H1 (cell line): ENCODE results near the gene GMPR. TPM values are rescaled to one million over a fixed set of nuclear protein-coding genes. Genes with fewer than 3 reads are reported as not detected.

Source experiments
- CTCF ChIA-PET: fragments of 300-600 bp; sonication (Branson Sonifier 250); formaldehyde crosslinking; loops from one replicate; lab custom pipeline; 2021; ENCODE audit not compliant: partially characterized antibody; lab: Charles Lee
- POLR2A ChIA-PET: fragments of 300-600 bp; sonication (Branson Sonifier 250); formaldehyde crosslinking; loops from one replicate; lab custom pipeline; 2021; ENCODE audit warnings: inconsistent platforms; ENCODE audit not compliant: partially characterized antibody; lab: Charles Lee
- DNase-seq, 2 experiments: peaks; one replicate each; pipeline versions ENCODE4 v3.0.0 to v3.0.0-alpha.2; 2010 to 2022; ENCODE audit warnings: low spot score in 2 of 2, low read depth in 1 of 2, mixed read lengths in 1 of 2
- FAIRE-seq: peaks from 2 replicates; lab custom pipeline; 2011; peaks lifted over from hg19 to GRCh38; lab: Jason Lieb, UNC
- H2AFZ ChIP-seq: 2 replicates; pipeline ENCODE4 v1.8.1; 2012; ENCODE audit warnings: low read length, inconsistent platforms
- H2AK5ac ChIP-seq: 2 replicates; pipeline ENCODE4 v1.6.1; 2013; ENCODE audit warnings: low read depth, low read length
- H2BK120ac ChIP-seq: replicated peaks from 2 replicates; pipeline ENCODE3; 2013; ENCODE audit warnings: low read depth, low read length, inconsistent platforms
- H2BK12ac ChIP-seq: 2 replicates; pipeline ENCODE4 v1.6.1; 2013; ENCODE audit warnings: low read depth, low read length
- H2BK15ac ChIP-seq: 2 replicates; pipeline ENCODE4 v1.6.1; 2013; ENCODE audit warnings: low read length
- H2BK20ac ChIP-seq: 2 replicates; pipeline ENCODE4 v1.6.1; 2013; ENCODE audit warnings: low read length
- H2BK5ac ChIP-seq: 2 replicates; pipeline ENCODE4 v1.6.1; 2013; ENCODE audit warnings: low read depth, low read length
- H3K14ac ChIP-seq: 2 replicates; pipeline ENCODE4 v1.6.1; 2013; ENCODE audit warnings: inconsistent platforms; ENCODE audit not compliant: insufficient read length
- H3K18ac ChIP-seq: 2 replicates; pipeline ENCODE4 v1.6.1; 2013; ENCODE audit warnings: low read length; ENCODE audit errors: extremely low read depth
- H3K23ac ChIP-seq: 2 replicates; pipeline ENCODE4 v1.6.1; 2013; ENCODE audit warnings: inconsistent platforms; ENCODE audit not compliant: insufficient read length
- H3K23me2 ChIP-seq: 2 replicates; pipeline ENCODE4 v1.6.1; 2013; ENCODE audit warnings: low read depth, low read length
- H3K27ac ChIP-seq: 2 replicates; pipeline ENCODE4 v1.6.1; 2011; ENCODE audit warnings: low read depth, low read length, inconsistent platforms
- H3K27me3 ChIP-seq, 4 experiments: replicated peaks in 1 of 4; 1 replicate in 1 of 4; 2 replicates in 3 of 4; pipeline versions ENCODE4 v1.6.1 to v1.8.1; 2011 to 2013; ENCODE audit warnings: low read length in 3 of 4, mild to moderate bottlenecking in 3 of 4, inconsistent platforms in 2 of 4, mixed read lengths in 2 of 4, moderate library complexity in 1 of 4; ENCODE audit not compliant: control insufficient read depth in 3 of 4, insufficient read depth in 3 of 4; ENCODE audit errors: extremely low read depth in 1 of 4
- H3K36me3 ChIP-seq, 4 experiments: 2 replicates each; pipeline versions ENCODE4 v1.6.1 to v1.8.1; 2011 to 2013; ENCODE audit warnings: mild to moderate bottlenecking in 4 of 4, low read length in 3 of 4, moderate library complexity in 2 of 4, control low read depth in 1 of 4, inconsistent platforms in 1 of 4; ENCODE audit not compliant: insufficient read depth in 4 of 4, control insufficient read depth in 2 of 4
- H3K4ac ChIP-seq: replicated peaks from 2 replicates; pipeline ENCODE3; 2013; ENCODE audit warnings: low read length, low read depth, mixed read lengths, inconsistent platforms; ENCODE audit not compliant: insufficient read length
- H3K4me1 ChIP-seq, 4 experiments: replicated peaks in 1 of 4; 1 replicate in 1 of 4; 2 replicates in 3 of 4; pipeline versions ENCODE4 v1.6.1 to v1.8.1; 2011 to 2013; ENCODE audit warnings: low read length in 3 of 4, inconsistent platforms in 2 of 4, mixed read lengths in 1 of 4; ENCODE audit not compliant: insufficient read depth in 4 of 4, control insufficient read depth in 3 of 4
- H3K4me2 ChIP-seq, 2 experiments: 2 replicates each; pipeline versions ENCODE4 v1.6.1 to v1.8.1; 2011 to 2013; ENCODE audit warnings: low read depth in 2 of 2, low read length in 2 of 2, control low read depth in 1 of 2, inconsistent platforms in 1 of 2, mild to moderate bottlenecking in 1 of 2; ENCODE audit not compliant: insufficient read depth in 1 of 2
- H3K4me3 ChIP-seq, 4 experiments: fragments of 200-600, 300-600 bp in 1 of 4; sonication (generic), shearing (Covaris generic), sonication (Bioruptor Twin) in 1 of 4; 2 replicates each; pipeline versions ENCODE4 v1.5.1 to v1.8.1; 2011 to 2016; ENCODE audit warnings: low read length in 4 of 4, low read depth in 3 of 4, control low read depth in 2 of 4, inconsistent platforms in 2 of 4, mild to moderate bottlenecking in 2 of 4, mixed read lengths in 1 of 4, moderate library complexity in 1 of 4; ENCODE audit not compliant: insufficient read depth in 2 of 4; ENCODE audit errors: extremely low read depth in 1 of 4
- H3K56ac ChIP-seq: replicated peaks from 2 replicates; pipeline ENCODE3; 2013; ENCODE audit warnings: low read depth, mild to moderate bottlenecking, mixed read lengths, low read length, inconsistent platforms; ENCODE audit not compliant: insufficient read length
- H3K79me1 ChIP-seq: 2 replicates; pipeline ENCODE4 v1.6.1; 2013; ENCODE audit warnings: low read depth, low read length, control low read depth
- H3K79me2 ChIP-seq, 2 experiments: 2 replicates each; pipeline versions ENCODE4 v1.6.1 to v1.8.1; 2012 to 2013; ENCODE audit warnings: low read length in 2 of 2, mild to moderate bottlenecking in 2 of 2, inconsistent platforms in 1 of 2; ENCODE audit not compliant: insufficient read depth in 2 of 2, control insufficient read depth in 1 of 2
- H3K9ac ChIP-seq, 4 experiments: replicated peaks in 1 of 4; 1 replicate in 1 of 4; 2 replicates in 3 of 4; pipeline versions ENCODE4 v1.6.1 to v1.8.1; 2011 to 2013; ENCODE audit warnings: low read depth in 3 of 4, low read length in 3 of 4, control low read depth in 2 of 4, mild to moderate bottlenecking in 2 of 4, moderate library complexity in 2 of 4, inconsistent platforms in 1 of 4; ENCODE audit errors: extremely low read depth in 1 of 4
- H3K9me3 ChIP-seq, 2 experiments: 2 replicates each; pipeline versions ENCODE4 v1.6.1 to v1.8.1; 2012 to 2013; ENCODE audit warnings: mild to moderate bottlenecking in 2 of 2, moderate library complexity in 2 of 2, control low read depth in 1 of 2, inconsistent platforms in 1 of 2, low read depth in 1 of 2, low read length in 1 of 2, mixed read lengths in 1 of 2; ENCODE audit not compliant: insufficient read depth in 2 of 2
- H4K20me1 ChIP-seq, 2 experiments: replicated peaks in 1 of 2; 2 replicates each; pipeline versions ENCODE3 to v1.8.1; 2011 to 2013; ENCODE audit warnings: inconsistent platforms in 2 of 2, low read length in 2 of 2, mild to moderate bottlenecking in 1 of 2; ENCODE audit not compliant: insufficient read depth in 2 of 2, control insufficient read depth in 1 of 2
- H4K5ac ChIP-seq: 2 replicates; pipeline ENCODE4 v1.6.1; 2013; ENCODE audit warnings: low read length, low read depth, mixed read lengths, inconsistent platforms; ENCODE audit not compliant: insufficient read length
- H4K8ac ChIP-seq: 2 replicates; pipeline ENCODE4 v1.8.0; 2013; ENCODE audit warnings: mild to moderate bottlenecking, moderate library complexity, low read length, inconsistent platforms; ENCODE audit not compliant: insufficient read depth; ENCODE audit errors: extremely low read depth
- H4K91ac ChIP-seq: replicated peaks from 2 replicates; pipeline ENCODE3; 2013; ENCODE audit warnings: low read length, mixed read lengths, inconsistent platforms; ENCODE audit not compliant: insufficient read length
- BRCA1 ChIP-seq: IDR thresholded peaks from 2 replicates; pipeline ENCODE4 v1.6.1; 2012; ENCODE audit warnings: low read depth, low read length, improper control_type of control experiment
- EP300 ChIP-seq, 2 experiments: IDR thresholded peaks; 1 replicate in 1 of 2; 2 replicates in 1 of 2; pipeline ENCODE4 v1.6.1; 2011 to 2012; ENCODE audit warnings: low read depth in 2 of 2, low read length in 2 of 2, mild to moderate bottlenecking in 2 of 2, borderline replicate concordance in 1 of 2, inconsistent platforms in 1 of 2, moderate library complexity in 1 of 2
- KDM1A ChIP-seq: fragments of 200-600, 300-600 bp; sonication (generic); IDR thresholded peaks from 2 replicates; pipeline ENCODE4 v1.7.1; 2016; ENCODE audit warnings: mild to moderate bottlenecking, low read length, borderline replicate concordance
- RAD21 ChIP-seq, 2 experiments: IDR thresholded peaks in 1 of 2; conservative IDR thresholded peaks in 1 of 2; 2 replicates each; pipeline ENCODE4 v1.6.1; 2011; ENCODE audit warnings: low read depth in 2 of 2, low read length in 2 of 2, improper control_type of control experiment in 1 of 2, inconsistent platforms in 1 of 2, mild to moderate bottlenecking in 1 of 2, moderate library complexity in 1 of 2
- SRF ChIP-seq: IDR thresholded peaks from 2 replicates; pipeline ENCODE4 v1.6.1; 2011; ENCODE audit warnings: mild to moderate bottlenecking, low read depth, low read length, moderate library complexity
- TCF12 ChIP-seq: IDR thresholded peaks from 2 replicates; pipeline ENCODE4 v1.6.1; 2011; ENCODE audit warnings: low read depth, mild to moderate bottlenecking, low read length
- WGBS, 2 experiments: shearing (Covaris generic) in 1 of 2; methylation state at CpG; one replicate each; pipeline versions ENCODE4 v1.1.6 to v1.1.7; 2013 to 2015; ENCODE audit warnings: low lambda C conversion rate in 2 of 2, mixed read lengths in 2 of 2, inconsistent platforms in 1 of 2, low coverage in 1 of 2, missing lambda C conversion rate in 1 of 2; ENCODE audit not compliant: insufficient replicate concordance in 2 of 2, insufficient coverage in 1 of 2, insufficient read length in 1 of 2; ENCODE audit errors: extremely low coverage in 1 of 2, missing lambda C conversion rate in 1 of 2; 5-methylcytosine and 5-hydroxymethylcytosine counted together
- polyA plus RNA-seq, 7 experiments: library from polyadenylated mRNA; depleted of rRNA in 3 of 7; stranded (reverse) in 5 of 7; unstranded in 2 of 7; fragments of >200 nt in 5 of 7; fragments of 200-250 nt in 2 of 7; gene quantifications; 1 replicate in 5 of 7; 2 replicates in 1 of 7; 4 replicates in 1 of 7; pipeline versions ENCODE4 v1.2.1 to v1.2.3, GENCODE V29; 2011 to 2013; ENCODE audit warnings: missing spikeins in 2 of 7, mixed read lengths in 2 of 7
- total RNA-seq: library from RNA; stranded (reverse); fragmentation: NEBNext Ultra II Directional; extraction: Animal tissue kit (Norgen Biotek cat#: 25700); gene quantifications from 2 replicates; pipeline ENCODE4 v1.2.1, GENCODE V29; 2021

The GMPR gene
- total and polyA plus RNA-seq, 2 of the 8 experiments (the other 6 are each of a cell fraction or from before 2014, with no cell fraction given) = 0.99 to 1.2 TPM

DNA sequence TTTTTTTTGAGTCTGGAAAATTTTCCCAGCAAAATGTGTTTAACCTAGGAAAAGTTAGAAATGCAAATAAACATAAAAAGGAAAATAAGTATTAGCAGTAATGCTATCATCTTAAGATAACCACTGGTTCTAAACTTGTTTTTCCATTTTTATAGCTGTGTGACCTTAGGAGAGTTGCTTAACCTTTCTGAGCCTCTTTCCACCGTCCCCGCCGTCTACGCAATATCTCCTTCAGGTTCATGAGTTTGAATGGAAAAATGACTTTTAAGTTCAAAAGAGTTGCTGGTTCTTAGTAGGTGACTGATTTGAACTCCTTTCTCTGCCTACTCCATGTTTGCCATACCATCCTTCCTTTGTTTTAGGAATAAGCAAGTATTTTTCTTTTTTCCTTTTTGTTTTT, 44.0 kb downstream of the GMPR start:
- Histone ChIP-seq H3K4me3 (no peak overlapping the region), H3K27me3 (no peaks in the 10 kb centered on the region), H2BK15ac (no peak overlapping the region), H3K9ac (no peak overlapping the region), H4K20me1 (no peaks in the 10 kb centered on the region), H3K4me2 (no peak overlapping the region), H3K9me3 (no peaks in the 10 kb centered on the region), H2BK120ac (no peak overlapping the region), H2BK5ac (no peak overlapping the region), H2BK20ac (no peak overlapping the region), H4K5ac (no peak overlapping the region), H3K27ac (no peak overlapping the region), H3K14ac (no peak overlapping the region), H4K91ac (no peak overlapping the region), H3K79me2 (no peaks in the 10 kb centered on the region), H3K56ac (no peak overlapping the region), H2AFZ (no peak overlapping the region), H3K36me3 (no peaks in the 10 kb centered on the region), H3K23ac (no peak overlapping the region), H4K8ac (no peak overlapping the region), H2BK12ac (no peak overlapping the region), H3K18ac (no peak overlapping the region), H3K4ac (no peak overlapping the region), H2AK5ac (no peak overlapping the region), H3K23me2 (no peaks in the 10 kb centered on the region; the same call in 1 of the 2 replicates), H3K4me1 (no peaks in the 10 kb centered on the region; a peak in 1 of 7 replicates), H3K79me1 (no peaks in the 10 kb centered on the region)
- POLR2A ChIA-PET = no interaction called here
- WGBS, 2 experiments = 94% methylated on average over 4 of the region's 4 CpGs; no CpG with 5 or more reads in 1 of the 2 experiments
- CTCF ChIA-PET = interaction anchor here (1.9 kb wide), 1 partner anchor 50 kb away, joined by 4 read pairs; no protein-coding TSS in a partner anchor
- TF ChIP-seq EP300 (IDR thresholded peaks at IDR 0.05; ENCODE audit: borderline replicate concordance in 1 of 2, low read depth in 2 of 2, low read length in 2 of 2) = no peak
- TF ChIP-seq SRF = no peak
- no peak for TF ChIP-seq BRCA1
- peak; percentile 45; the same call in 1 of the 2 replicates for TF ChIP-seq KDM1A
- TF ChIP-seq TCF12 = no peak
- TF ChIP-seq RAD21 (IDR thresholded peaks at IDR 0.05 in 1 of 2, conservative IDR thresholded peaks at IDR 0.05 in 1 of 2; ENCODE audit: low read depth in 2 of 2, low read length in 2 of 2) = no peak
- no peak for DNase-seq
- no peak for FAIRE-seq
